HG02610 (cell line): ENCODE results near the gene CHCHD3.
A peak's percentile ranks its signal among the peaks of the same experiment; 100 is the strongest.

ENCODE experiments used
- ATAC-seq: cut with Tn5 transposase; IDR thresholded peaks from one replicate; pipeline ENCODE4 v1.9.1; 2021; ENCODE audit warnings: mild to moderate bottlenecking, moderate library complexity; ENCODE audit not compliant: unreplicated experiment

Gene CHCHD3

DNA sequence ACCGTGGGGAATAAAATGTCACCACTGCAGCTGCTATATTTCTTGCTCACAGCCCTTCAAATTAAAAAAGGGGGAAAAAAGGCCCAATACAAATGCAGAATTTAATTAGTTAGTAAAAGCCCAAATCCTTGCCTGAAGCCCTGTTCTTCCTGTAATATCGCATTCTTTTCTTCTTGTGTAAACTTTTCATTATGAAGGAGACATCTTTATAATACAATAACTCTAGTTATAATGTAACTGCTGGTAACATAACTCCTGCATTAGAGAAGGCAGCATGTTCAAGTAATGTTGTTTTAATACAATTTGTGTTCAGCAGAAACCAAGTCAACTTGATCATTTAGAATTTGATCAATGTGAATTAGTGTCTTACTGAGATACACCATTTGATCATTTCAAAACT, 250.9 kb downstream of the CHCHD3 start:
- no peak for ATAC-seq

DNA sequence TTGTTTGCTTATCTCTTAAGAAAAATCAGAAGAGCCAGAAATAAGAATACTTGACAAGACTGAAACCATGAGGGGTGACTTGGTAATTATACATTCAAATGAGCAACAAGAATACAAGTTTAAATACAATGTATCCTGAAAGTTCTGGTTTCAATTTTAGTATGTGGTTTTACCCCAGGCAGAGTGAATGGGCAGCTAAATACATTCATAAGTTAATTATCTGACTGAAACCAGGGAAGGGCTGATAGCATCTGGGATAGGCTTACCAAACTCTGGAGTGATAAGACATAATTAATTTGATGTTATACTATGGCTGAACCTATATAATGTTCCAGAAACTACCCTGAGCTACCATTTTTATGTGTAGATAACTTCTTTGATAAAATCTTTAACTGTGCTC, 253.4 kb downstream of the CHCHD3 start:
- peak; percentile 58 for ATAC-seq

DNA sequence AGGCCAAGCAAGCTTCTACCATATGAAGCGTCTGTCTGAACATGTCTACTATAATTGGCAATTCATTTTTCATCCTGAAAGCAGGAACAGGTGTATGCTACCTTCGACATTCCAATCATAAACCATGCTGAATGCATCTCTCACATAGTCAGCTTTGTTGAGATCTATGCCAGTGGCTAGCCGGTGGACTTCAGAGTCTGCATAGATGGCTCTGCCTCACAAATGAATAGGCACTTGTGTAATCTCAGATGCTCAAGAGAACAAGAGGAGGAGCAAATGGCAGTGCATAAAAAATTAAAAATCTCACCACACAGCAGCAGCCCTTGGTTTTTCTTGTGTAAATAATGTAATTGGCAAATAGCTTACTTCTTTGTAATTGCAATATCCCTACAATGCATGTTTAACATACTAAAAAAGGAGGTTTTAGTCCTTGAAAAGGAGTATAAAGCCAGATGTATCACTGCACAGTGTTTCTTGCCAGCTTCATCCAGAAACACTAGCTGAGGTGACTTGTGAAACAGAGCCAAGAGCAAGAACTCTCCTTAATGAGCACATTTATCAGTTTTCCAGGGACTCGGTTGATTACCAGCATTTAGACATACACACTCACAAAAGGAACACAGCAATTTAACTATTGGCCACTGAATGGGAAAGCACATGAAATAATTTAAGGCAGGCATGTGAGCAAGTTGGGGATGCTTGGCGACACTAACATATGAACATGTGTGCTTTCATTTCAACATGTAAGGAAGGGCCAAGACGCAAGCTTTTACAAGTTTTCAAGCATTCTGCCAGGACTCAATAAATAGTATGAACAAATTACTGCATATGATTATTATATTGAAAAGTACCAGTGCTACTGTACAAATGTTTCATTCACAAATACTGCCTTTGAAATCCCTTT, 255.7 kb downstream of the CHCHD3 start:
- no peak for ATAC-seq

DNA sequence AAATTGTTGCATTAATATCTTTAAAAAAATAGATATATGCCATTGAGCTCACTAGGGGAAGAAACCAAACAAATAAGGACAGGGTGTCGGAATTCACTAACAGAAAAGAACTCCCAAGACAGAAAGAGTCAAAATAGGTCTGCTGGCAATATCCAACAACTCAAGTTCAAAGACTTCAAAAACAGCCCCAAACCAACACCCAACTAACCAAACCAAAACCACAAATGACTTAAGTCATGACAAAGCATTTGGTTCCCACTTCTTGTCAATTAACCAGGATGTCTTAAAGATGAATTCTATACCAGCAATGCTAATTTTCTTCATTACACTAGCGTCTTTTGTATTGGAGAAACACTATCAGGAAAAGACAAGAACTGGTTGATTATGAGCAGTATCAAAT, 256.7 kb downstream of the CHCHD3 start:
- no peak for ATAC-seq

DNA sequence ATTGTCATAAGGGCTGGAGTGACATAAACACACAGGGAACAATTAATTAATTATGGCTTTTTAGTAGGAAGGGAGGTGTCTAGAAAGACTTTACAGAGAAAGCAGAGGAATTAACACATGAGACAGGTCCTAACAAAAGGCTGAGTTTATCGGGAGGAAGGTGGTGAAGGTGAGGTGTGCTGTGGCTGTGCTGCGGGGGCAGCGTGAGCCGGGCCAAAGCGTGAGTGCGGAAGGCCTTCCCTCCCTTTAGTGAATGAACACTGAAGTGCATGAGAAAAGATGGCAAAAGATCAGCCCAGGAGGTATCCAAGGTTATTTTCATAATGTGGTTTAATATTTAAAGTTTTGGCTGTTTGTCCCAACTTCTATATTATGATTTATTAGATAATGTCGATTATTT, 262.2 kb downstream of the CHCHD3 start:
- no peak for ATAC-seq

DNA sequence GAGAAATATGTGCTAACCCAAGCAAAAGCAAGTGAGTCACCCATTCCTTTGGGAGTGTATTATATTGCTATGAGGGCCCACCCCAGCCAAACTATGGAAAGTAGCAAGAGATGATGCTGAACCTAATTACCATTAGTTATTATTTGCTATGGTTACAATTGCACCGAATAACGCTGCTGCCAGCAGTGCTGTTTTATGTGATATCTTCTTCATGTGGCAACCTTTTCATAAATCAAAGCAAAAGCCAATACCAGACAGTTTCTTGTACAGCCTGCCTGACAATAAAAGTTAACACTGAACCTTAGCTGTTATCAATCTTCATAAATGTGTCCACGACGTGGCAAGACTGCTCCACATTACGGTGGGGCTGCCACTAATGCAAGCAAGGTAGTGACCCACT, 263.9 kb downstream of the CHCHD3 start:
- no peak for ATAC-seq

DNA sequence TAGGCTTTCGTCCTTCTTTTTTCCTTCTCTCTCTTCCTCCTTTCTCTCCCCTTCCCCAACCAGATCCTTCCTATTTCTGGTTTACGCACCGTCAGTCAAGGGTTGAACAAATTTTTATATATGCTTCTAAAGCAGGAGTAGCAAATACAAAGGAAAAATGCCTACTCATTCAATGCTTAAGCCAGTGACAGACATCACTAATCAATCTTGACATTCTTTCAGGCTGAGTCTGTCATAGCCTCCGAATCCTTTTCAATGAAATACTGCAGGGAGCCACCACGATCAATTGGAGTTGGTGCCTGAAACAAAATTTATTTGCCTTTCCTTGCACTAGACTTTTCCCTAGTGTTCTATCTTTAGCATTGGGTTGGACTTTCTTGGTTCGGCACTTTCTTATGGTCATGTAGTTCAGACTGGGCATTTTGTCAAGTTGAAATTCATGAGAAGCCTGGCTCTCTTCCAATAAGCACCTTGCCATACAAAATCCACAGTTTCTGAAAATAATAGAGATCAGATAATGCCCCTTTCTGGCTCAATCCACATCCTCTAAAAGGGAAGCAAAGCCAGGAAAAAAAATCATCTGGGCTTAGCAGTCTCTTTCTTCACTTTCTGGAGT, 266.1 kb downstream of the CHCHD3 start:
- no peak for ATAC-seq

DNA sequence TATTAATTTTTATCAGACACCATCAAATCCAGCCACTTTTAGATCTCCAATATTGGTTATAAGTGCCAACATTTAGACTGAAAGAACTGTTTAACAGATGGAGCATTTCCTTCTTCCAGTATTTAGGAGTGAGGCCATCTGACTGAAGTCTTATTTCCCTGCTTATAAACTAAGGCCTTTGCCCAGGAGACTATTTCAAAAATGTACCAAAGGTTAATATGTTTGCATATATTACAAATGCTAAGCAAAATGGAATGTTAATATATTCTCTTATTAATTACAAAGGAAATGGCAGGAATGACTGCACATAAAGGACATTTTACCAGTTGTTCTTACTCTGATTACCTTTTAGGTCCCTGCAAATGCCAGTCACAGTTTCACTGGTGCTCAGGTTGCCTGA, 266.8 kb downstream of the CHCHD3 start:
- ATAC-seq: no peak

DNA sequence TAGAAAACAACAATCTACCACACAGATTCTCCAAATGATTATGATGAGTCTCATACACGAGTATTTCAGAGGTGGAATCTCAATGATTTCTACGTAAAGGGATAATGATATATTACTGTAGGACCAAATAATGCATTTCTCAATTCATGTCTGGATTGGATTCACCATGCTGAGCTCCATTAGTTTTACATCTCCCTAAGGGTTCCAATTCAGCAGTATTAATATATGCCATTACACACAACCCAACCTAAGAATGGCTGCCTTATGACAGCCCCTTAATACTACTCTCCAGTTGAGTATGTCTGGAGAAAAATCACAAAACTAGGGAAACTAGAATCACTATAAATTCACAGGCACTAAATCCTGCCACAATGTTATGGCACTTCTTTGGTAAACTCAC, 271.3 kb downstream of the CHCHD3 start:
- ATAC-seq: no peak

DNA sequence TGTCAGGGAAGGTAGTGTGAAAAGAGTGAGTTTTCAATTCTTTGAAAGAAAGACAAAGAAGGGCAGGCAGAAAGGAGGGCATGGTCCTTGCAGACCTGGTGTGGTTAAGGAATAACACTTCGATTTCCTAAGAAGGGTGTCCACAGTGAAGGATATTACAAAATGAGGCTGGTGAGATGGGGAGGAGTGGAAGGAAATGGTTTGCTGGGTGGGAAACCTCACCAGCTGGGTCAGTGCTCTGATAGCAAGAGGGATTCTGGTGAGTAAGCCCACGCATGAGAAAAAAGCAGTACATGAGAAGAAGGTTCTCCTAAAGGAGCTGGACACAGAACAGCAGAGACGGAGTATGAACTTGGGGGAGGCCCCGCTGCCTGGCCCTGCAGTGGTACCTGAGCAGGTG, 275.1 kb downstream of the CHCHD3 start:
- no peak for ATAC-seq

DNA sequence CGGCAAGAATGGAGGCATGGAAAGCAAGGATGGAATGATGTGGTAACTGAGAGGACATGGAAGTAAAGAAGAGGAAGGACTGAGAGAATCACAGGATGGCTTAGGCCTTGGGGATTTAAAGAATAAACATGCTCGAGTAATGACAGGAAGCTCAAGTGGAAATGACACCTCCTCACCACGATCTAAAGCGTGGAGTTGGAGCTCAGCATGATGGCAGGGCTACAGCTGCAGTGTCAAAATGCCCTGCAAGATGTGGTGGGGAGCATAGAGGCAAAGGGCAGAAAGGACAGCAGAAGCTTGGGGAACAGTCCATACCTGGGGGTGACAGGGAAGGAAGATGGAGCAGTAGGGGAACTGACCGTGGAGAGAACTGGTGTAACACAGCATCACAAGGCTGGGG, 276.1 kb downstream of the CHCHD3 start:
- no peak for ATAC-seq

DNA sequence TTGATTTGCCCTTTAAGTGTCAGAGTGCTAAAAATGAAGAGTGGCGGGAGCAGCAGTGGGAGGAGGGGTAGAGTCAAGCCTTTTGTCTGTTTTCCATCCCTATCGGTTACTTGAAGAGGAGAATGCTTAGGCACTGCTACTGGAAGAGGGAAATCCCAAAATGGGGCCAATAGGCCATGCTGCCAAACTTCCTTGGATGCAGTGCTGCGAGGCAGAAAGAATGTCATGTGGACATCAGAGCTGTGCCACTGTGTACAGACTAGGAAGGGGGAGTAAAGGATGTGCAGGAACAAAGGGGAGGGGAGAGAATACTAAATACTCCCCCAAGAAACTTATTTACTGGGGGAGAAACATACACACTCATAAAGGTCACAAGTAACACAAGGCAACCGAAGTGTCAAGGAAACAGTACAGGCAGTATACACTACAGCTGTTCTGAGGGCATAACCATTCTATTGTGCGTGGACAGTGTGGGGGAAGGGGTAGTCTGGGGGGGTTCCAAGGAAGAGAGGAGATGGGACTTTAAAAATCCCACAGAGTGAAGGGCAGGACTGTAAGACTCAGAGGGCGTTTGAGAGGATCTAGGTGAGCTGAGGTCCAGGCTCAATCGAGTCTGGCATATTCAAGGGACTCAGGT, 276.9 kb downstream of the CHCHD3 start:
- no peak for ATAC-seq

DNA sequence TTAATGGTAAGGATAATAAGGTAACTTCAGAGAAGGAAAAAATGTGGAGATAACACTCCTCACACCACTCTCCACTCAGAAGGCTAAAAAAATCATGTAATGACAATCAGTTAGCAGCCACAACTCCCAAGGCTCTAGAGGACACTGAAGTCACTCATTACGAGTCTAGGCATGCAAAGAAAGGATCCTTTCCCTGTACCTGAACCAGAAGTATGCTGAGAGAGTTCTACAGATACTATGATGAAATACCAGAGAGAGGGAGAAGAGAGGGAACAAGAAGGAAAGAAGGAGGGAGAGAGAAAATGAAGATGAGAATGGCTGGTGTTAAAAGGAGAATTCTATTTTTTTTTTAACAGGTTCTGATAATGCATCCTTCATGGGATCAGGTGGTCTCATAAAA, 281.4 kb downstream of the CHCHD3 start:
- ATAC-seq: no peak

DNA sequence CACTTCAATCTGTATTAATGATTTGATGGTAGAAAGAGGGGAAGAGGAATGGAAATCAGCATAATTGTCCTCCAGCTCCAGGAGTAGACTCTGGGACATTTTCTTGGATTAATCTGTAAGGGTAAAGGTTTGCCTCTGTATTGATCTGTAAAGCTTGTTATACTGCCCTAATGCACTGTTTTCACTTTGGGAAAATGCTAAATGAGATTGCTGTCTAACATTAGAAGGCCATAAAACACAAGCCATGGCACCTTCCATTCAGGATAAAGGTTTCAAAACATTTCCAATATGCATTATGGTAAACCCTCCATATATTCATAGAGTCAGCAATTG, 282.8 kb downstream of the CHCHD3 start:
- ATAC-seq: no peak

DNA sequence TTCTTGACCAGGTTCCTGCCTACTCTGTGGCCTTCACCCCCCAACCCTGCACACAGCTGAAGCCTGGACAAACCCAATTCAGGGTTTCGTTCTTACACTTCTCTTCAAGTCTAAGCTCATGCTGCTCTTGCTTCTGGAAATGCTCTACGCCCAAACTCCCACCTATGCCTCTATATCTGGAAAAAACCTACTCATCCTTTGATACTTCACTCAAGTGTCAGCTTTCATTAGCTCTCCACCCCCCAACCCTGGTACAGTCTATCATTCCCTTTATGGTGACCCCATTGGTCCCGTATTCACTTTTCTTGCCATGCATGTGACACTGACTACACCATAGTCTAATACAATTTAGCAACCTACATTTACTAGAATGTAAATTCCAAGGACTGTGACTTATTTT, 284.7 kb downstream of the CHCHD3 start:
- no peak for ATAC-seq

DNA sequence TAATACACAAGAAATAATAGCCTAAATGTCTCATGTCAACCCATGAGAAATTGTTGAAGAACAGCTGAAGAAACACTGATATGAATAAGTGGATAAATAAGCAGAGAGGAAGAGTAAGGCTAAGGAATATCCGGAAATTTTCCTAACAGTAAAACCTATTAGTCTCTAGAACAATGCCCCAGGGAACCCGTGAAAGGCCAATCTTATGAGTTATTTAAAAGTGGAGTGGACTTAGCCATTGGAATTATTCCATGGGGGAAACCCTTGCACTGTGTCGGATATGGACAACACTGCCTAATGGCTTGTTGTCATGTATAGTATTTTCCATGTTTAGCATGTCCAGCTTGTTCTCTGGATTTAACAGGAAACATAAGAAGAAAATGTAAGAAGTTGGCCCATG, 288.4 kb downstream of the CHCHD3 start:
- no peak for ATAC-seq

DNA sequence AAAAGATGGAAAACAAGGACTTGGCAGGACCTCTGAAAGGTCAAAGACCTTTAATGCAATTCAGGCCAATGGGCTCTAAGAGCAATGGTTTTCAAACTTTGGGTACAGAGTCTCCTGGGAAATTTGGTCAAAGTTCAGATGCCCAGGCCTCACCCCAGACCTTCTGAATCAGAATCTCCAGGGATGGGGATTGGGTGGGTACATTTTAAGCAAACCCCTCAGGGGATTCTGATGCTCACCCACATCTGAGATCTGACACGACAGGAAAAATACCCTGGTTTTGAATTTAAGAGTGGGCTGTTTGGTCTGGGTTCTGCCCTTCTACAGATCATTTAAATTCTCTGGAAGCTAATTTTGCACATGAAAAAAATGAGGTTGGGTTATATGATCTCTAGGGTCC, 290.9 kb downstream of the CHCHD3 start:
- no peak for ATAC-seq

DNA sequence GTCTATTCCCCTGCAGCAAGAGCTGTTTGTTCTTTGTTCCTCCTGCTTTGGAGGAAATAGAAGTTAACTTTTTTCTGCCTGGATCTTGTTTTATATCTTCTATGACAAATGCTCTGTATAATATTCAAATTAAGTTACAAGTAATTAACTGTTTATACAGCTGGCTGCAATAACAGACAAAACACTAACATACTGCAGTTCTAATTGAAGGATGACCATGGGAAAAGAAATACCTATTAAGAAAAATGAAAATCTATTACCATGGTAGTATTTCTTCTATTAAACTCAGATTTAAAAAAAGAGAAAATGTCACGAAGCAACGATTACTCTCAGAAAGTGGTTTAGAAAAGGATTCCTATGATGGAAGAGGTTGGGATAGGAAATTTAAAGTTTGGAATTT, 291.8 kb downstream of the CHCHD3 start:
- ATAC-seq: no peak

DNA sequence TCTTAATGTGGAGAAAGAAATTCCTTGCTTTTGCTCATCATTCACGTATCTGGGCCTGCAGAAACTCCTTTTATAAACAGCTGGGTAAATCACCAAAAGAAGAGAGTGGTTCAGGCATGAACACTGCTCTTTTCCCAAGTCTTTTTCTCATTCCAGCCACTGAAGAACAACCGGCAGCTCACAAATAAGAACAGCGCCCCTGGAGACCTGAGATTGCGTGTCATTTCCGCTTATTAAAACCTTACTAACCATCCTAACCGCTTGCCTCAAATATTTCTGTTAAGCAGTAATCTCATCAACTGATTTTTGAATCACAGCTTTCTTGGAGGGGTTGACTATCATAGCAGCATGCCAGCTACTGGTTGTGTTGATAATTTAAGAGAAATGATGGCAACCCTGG, 292.6 kb downstream of the CHCHD3 start:
- no peak for ATAC-seq

DNA sequence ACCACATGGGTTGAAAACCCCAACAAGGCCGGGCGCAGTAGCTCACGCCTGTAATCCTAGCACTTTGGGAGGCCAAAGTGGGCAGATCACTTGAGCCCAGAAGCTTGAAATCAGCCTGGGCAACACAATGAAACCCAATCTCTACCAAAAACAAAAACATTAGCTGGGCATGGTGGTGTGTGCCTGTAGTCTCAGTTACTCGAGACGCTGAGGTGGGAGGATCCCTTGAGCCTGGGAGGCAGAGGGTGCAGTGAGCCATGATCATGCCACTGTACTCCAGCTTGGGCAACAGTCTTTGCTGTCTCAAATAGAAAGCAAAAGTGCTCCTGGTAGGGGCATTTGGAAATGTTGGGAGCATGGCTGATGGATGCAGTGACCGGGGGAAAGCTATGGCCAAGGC, 296.0 kb downstream of the CHCHD3 start:
- no peak for ATAC-seq

DNA sequence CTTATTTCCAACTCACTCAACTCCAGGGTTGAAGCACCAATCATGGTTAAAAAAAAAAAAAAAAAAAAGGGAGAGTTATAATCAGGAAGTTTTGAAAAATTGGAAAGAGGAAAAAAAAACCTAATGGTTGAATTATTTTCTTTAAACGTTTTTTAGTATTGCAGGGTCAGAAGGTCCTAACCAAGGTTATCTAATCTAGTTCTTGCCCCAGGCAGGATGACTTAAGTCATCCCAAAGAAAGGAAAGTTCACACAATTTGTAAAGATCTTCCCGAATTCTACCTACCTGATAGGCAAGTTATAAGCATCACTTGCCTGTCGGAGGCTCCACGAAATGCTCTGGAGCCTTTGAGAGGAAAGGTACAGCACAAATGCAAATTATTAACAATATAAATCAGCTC, 297.5 kb downstream of the CHCHD3 start:
- ATAC-seq: no peak

DNA sequence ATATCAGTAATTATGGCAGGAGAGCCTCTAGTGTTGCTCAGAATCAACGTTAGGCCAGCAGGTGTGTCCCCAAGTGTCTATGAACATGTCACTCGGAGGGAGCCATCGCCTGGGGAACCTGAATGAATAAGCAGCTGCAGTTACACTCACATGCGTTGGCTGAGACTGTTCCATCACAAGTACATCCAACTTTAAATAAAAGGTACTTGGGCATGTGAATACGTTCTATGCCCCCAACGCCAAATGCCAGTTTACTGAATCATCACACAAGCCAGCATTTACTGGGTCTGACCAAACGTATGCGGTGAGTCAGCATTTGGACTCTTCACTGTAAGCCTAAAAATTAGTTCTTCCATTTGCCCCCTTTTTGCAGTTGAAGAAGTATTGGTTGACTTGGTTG, 298.1 kb downstream of the CHCHD3 start:
- ATAC-seq: no peak
